HUES6 (cell line): Measurements from ENCODE around the gene DIP2C.

Experiments
- H3K27ac ChIP-seq: 2 replicates; pipeline ENCODE4 v1.7.0; 2013; ENCODE audit warnings: low read depth, mild to moderate bottlenecking, low read length, inconsistent platforms
- H3K27me3 ChIP-seq: 2 replicates; pipeline ENCODE4 v1.6.1; 2013; ENCODE audit warnings: low read length; ENCODE audit not compliant: control insufficient read depth, insufficient read depth
- H3K36me3 ChIP-seq: 2 replicates; pipeline ENCODE4 v1.6.1; 2013; ENCODE audit warnings: low read length; ENCODE audit not compliant: control insufficient read depth, insufficient read depth
- H3K4me1 ChIP-seq: 2 replicates; pipeline ENCODE4 v1.6.1; 2013; ENCODE audit warnings: low read length; ENCODE audit not compliant: control insufficient read depth, insufficient read depth
- H3K4me3 ChIP-seq: 2 replicates; pipeline ENCODE4 v1.5.1; 2013; ENCODE audit warnings: low read depth, low read length
- H3K9ac ChIP-seq: one replicate; pipeline ENCODE4 v1.6.1; 2013; ENCODE audit warnings: mild to moderate bottlenecking, low read length
- H3K9me3 ChIP-seq: 2 replicates; pipeline ENCODE4 v1.6.1; 2013; ENCODE audit warnings: low read depth, low read length; ENCODE audit not compliant: control insufficient read depth, insufficient read depth

The DIP2C gene

GRCh38 chr10:497289-497688, 192.2 kb downstream of the DIP2C start:
- Histone ChIP-seq H3K4me3 (no peak overlapping the region), H3K9me3 (no peaks in the 10 kb centered on the region), H3K27me3 (peaks cover 34% of the 10 kb centered on the region), H3K27ac (no peak overlapping the region), H3K4me1 (peaks cover 12% of the 10 kb centered on the region; the same call in 1 of the 2 replicates), H3K9ac (no peak overlapping the region), H3K36me3 (no peaks in the 10 kb centered on the region)

DNA sequence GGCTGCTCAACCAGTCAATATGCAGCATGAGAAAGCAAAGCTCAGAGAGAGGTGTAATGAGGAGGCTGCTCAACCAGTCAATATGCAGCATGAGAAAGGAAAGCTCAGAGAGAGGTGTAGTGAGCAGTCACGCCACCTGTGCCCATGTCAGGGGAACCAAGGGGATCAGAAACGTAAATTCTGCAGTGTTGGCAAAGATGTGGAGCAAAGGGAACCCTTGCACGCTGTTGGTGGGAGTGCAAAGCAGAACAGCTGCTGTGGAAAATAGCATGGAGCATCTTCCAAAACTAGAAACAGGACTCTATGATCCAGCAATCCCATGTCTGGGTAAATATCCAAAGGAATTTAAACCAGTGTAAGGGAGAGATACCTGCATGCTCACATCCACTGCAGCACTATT, 194.9 kb downstream of the DIP2C start:
- H3K4me1 ChIP-seq: peaks cover 23% of the 10 kb centered on the region
- H3K36me3 ChIP-seq: no peaks in the 10 kb centered on the region
- no peak overlapping the region for H3K9ac ChIP-seq
- H3K4me3 ChIP-seq: no peak overlapping the region
- H3K27ac ChIP-seq: no peak overlapping the region
- peaks cover 10% of the 10 kb centered on the region; the same call in 1 of the 2 replicates for H3K27me3 ChIP-seq
- no peaks in the 10 kb centered on the region for H3K9me3 ChIP-seq

- Histone ChIP-seq H3K27me3 (peaks cover 7% of the 10 kb centered on the region; the same call in 1 of the 2 replicates), H3K9me3 (no peaks in the 10 kb centered on the region), H3K27ac (no peak overlapping the region), H3K4me1 (peaks cover 23% of the 10 kb centered on the region), H3K9ac (no peak overlapping the region), H3K36me3 (no peaks in the 10 kb centered on the region), H3K4me3 (no peak overlapping the region)
Measured at GRCh38 chr10:494149-494542, 195.3 kb downstream of the DIP2C start.

GRCh38 chr10:493391-494148, 195.9 kb downstream of the DIP2C start:
- Histone ChIP-seq H3K4me1 (peaks cover 18% of the 10 kb centered on the region), H3K9ac (no peak overlapping the region), H3K9me3 (no peaks in the 10 kb centered on the region), H3K27ac (no peak overlapping the region), H3K36me3 (no peaks in the 10 kb centered on the region), H3K27me3 (peaks cover 5% of the 10 kb centered on the region; the same call in 1 of the 2 replicates), H3K4me3 (no peak overlapping the region)

- Histone ChIP-seq H3K4me1 (peaks cover 18% of the 10 kb centered on the region), H3K27me3 (peaks cover 7% of the 10 kb centered on the region; the same call in 1 of the 2 replicates), H3K4me3 (no peak overlapping the region), H3K9ac (no peak overlapping the region), H3K9me3 (no peaks in the 10 kb centered on the region), H3K27ac (no peak overlapping the region), H3K36me3 (no peaks in the 10 kb centered on the region)
Measured at GRCh38 chr10:492836-493235, 196.6 kb downstream of the DIP2C start.

DNA sequence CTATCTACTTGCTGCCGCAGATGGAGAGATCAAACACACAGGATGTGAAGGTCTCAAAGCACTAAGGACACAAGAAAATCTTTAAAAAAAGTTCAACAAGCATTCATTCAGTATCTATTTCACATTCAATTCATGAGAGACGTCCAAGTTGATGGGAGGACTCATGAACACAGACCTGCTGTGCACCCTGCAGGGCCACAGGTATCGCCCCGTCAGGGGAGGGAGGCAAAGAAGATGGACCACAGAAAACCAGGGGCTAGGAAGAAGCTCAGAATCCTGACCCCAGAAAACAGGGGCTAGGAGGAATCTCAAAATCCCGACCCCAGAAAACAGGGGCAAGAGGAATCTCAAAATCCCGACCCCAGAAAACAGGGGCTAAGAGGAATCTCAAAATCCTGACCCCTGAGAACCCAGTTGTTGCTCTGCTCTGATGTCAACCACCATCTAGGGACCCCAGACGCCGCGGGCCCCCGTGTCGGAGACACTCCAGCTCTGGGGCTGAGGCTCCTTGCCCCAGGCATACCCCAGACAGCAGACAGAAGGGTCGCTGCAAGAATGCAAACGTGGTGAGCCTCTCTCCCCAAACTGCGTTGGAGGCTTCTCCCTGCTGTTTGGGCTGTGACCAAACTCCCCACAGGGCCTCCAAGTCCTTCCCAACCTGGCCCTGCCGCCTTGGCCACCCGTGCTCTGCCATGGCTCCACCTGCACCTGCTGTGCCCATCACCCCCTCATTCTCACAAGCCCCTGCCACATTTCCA, 197.6 kb downstream of the DIP2C start:
- H3K4me3 ChIP-seq: no peak overlapping the region
- no peaks in the 10 kb centered on the region for H3K36me3 ChIP-seq
- H3K9ac ChIP-seq: no peak overlapping the region
- H3K27me3 ChIP-seq: peaks cover 11% of the 10 kb centered on the region; the same call in 1 of the 2 replicates
- no peak overlapping the region for H3K27ac ChIP-seq
- H3K4me1 ChIP-seq: peaks cover 18% of the 10 kb centered on the region
- H3K9me3 ChIP-seq: no peaks in the 10 kb centered on the region

GRCh38 chr10:490891-491571, 198.4 kb downstream of the DIP2C start:
- H3K9me3 ChIP-seq: no peaks in the 10 kb centered on the region
- H3K4me3 ChIP-seq: no peak overlapping the region
- H3K36me3 ChIP-seq: no peaks in the 10 kb centered on the region
- H3K9ac ChIP-seq: no peak overlapping the region
- H3K27ac ChIP-seq: no peak overlapping the region
- peaks cover 20% of the 10 kb centered on the region; the same call in 1 of the 2 replicates for H3K27me3 ChIP-seq
- peaks cover 25% of the 10 kb centered on the region for H3K4me1 ChIP-seq

DNA sequence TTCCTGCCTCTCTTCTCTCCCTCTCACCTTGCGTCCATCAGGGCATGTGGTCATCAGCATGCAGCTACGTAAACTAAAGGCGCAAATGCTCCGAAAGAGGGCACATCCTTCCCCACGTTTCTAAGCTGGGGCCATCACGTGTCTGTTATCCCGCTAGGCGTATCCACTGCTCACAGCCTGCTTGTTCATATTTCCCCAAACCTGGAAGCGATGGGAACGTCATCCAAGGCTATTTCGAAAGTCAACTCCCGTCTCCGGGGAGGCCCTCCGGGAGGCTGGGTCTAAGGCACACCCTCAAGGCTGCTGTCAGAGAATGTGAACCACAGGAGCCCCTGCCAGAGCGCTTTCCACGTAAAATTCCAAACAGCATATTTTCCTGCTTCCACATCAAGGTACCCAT, 199.2 kb downstream of the DIP2C start:
- Histone ChIP-seq H3K27me3 (peaks cover 27% of the 10 kb centered on the region; the same call in 1 of the 2 replicates), H3K4me1 (peaks cover 27% of the 10 kb centered on the region), H3K27ac (no peak overlapping the region), H3K9ac (no peak overlapping the region), H3K36me3 (no peaks in the 10 kb centered on the region), H3K9me3 (no peaks in the 10 kb centered on the region), H3K4me3 (no peak overlapping the region)

DNA sequence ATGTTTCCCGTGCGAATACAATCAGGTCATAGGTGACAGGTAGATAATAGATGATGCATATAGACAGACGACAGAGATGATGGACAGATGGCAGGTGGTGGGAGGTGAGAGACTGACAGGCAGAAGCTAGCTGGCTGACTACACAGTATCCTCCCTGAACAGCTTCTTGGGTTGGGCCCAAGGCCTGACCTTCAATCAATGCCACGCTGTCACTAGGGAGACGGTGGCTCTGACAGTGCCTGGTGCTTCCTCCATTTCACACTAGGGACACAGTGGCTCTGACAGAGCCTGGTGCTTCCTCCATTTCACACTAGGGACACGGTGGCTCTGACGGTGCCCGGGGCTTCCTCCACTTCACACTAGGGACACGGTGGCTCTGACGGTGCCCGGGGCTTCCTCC, 200.1 kb downstream of the DIP2C start:
- Histone ChIP-seq H3K9ac (no peak overlapping the region), H3K27me3 (peaks cover 33% of the 10 kb centered on the region; the same call in 1 of the 2 replicates), H3K27ac (no peak overlapping the region), H3K4me3 (no peak overlapping the region), H3K4me1 (peaks cover 35% of the 10 kb centered on the region), H3K36me3 (no peaks in the 10 kb centered on the region), H3K9me3 (no peaks in the 10 kb centered on the region)

DNA sequence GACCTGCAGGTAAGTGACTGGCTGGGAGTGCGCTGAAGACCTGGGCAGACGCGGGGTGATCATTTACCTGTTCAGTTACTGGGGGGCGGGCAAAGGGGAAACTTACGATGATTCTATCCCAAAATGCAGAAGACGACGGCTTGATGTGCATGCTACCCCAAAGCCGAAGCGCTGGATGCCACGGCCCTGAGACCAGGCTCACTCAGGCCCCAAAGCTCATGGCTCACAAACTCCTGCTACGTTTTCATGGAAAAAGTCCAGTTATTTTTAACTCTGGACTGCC, 200.6 kb downstream of the DIP2C start:
- H3K9ac ChIP-seq: no peak overlapping the region
- H3K27me3 ChIP-seq: peaks cover 37% of the 10 kb centered on the region; the same call in 1 of the 2 replicates
- H3K36me3 ChIP-seq: no peaks in the 10 kb centered on the region
- no peak overlapping the region for H3K4me3 ChIP-seq
- no peaks in the 10 kb centered on the region for H3K9me3 ChIP-seq
- peaks cover 38% of the 10 kb centered on the region for H3K4me1 ChIP-seq
- H3K27ac ChIP-seq: no peak overlapping the region
